Stimulated activated CD8-positive, alpha-beta memory T cell treated with anti-CD3 and anti-CD28 coated beads, Interleukin-7, amount 100 ng/mL, for 24 hours (primary cell): ENCODE results near the gene FAM83E.

Experiments used
- DNase-seq: peaks from one replicate; pipeline ENCODE4 v3.0.0-alpha.2; 2020; ENCODE audit warnings: low read depth

The FAM83E gene

GRCh38 chr19:48628486-48629296 lies 13.8 kb upstream of the FAM83E start:
- no peak for DNase-seq

GRCh38 chr19:48627865-48628314 lies 13.0 kb upstream of the FAM83E start:
- DNase-seq, result no peak

GRCh38 chr19:48627201-48627864 lies 12.5 kb upstream of the FAM83E start:
- DNase-seq, result no peak

- no peak for DNase-seq
These were observed 11.0 kb upstream of the FAM83E start for GRCh38 chr19:48625891-48626327.

GRCh38 chr19:48624791-48625723 lies 10.2 kb upstream of the FAM83E start:
- no peak for DNase-seq

GRCh38 chr19:48624067-48624594 lies 9.3 kb upstream of the FAM83E start:
- peak; percentile 94 for DNase-seq

- no peak for DNase-seq
These were observed 8.7 kb upstream of the FAM83E start for GRCh38 chr19:48623556-48624066.

- no peak for DNase-seq
These were observed 5.1 kb upstream of the FAM83E start for GRCh38 chr19:48619692-48620585.

- DNase-seq, result peak; percentile 89
These were observed 4.2 kb upstream of the FAM83E start, which contains the start of the genes RPL18 and SPHK2 for GRCh38 chr19:48618916-48619691. Gene RPL18 (minus strand): TSS chr19:48619178. CDS start chr19:48619143, 35 bp downstream. Gene SPHK2 (plus strand): TSS chr19:48619506. CDS start chr19:48620515, 1,009 bp downstream.

GRCh38 chr19:48618278-48618915 lies 3.5 kb upstream of the FAM83E start:
- no peak for DNase-seq

- no peak for DNase-seq
These were observed 2.5 kb upstream of the FAM83E start for GRCh38 chr19:48617146-48617937.

GRCh38 chr19:48616491-48617056 lies 1.7 kb upstream of the FAM83E start:
- no peak for DNase-seq

- no peak for DNase-seq
These were observed 1.2 kb upstream of the FAM83E start for GRCh38 chr19:48616041-48616436.

- no peak for DNase-seq
These were observed 560 bp upstream of the FAM83E start for GRCh38 chr19:48615231-48616040.

GRCh38 chr19:48613852-48614435 lies 932 bp downstream of the FAM83E start:
- DNase-seq, result no peak

- no peak for DNase-seq
These were observed 1.6 kb downstream of the FAM83E start for GRCh38 chr19:48613024-48613851.
